GM19455 (cell line): ENCODE measurements around the gene TSPAN6.

Source experiments
- ATAC-seq: cut with Tn5 transposase; IDR thresholded peaks from one replicate; pipeline ENCODE4 v1.9.1; 2021; ENCODE audit not compliant: unreplicated experiment

TSPAN6 gene

DNA sequence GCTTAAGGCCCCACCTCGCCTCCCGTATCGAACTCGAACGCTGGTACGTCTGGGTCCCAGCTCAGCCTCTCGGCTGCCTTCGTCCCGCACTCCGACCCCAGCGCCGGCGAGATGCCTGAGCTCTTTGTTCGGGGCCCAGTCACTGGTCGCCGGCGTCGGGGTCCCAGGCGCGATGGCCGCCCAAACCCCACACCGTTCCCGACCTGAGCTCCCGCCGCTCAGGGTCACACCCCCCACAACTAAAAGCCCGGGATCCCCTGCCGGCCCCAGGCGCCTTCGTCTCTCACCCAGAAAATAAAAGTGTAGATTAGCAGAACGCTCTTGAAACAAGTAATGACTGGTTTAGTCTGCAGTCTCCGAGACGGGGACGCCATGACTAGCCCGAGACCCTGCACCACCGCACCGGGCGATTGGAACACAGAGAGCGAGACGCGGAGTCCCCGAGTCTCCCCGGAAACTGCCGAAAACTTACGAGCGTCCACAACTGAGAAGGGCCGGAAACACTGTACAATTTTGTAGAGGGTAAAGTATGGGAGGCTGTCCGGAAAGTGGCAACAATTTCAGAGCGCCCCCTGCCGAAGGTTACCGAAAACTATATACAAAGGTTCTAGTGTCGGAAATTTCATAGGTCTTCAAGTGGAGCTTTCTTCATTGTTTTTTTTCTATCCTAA lies at the start of gene TSPAN6:
TSPAN6 (minus strand) TSS at position 486 of the 671 bp plus-strand sequence; CDS start at position 374, 112 bp downstream.
- ATAC-seq = peak; percentile 75

- ATAC-seq = no peak
Measured at GRCh38 chrX:100685997-100686305, 49.3 kb upstream of the TSPAN6 start.

DNA sequence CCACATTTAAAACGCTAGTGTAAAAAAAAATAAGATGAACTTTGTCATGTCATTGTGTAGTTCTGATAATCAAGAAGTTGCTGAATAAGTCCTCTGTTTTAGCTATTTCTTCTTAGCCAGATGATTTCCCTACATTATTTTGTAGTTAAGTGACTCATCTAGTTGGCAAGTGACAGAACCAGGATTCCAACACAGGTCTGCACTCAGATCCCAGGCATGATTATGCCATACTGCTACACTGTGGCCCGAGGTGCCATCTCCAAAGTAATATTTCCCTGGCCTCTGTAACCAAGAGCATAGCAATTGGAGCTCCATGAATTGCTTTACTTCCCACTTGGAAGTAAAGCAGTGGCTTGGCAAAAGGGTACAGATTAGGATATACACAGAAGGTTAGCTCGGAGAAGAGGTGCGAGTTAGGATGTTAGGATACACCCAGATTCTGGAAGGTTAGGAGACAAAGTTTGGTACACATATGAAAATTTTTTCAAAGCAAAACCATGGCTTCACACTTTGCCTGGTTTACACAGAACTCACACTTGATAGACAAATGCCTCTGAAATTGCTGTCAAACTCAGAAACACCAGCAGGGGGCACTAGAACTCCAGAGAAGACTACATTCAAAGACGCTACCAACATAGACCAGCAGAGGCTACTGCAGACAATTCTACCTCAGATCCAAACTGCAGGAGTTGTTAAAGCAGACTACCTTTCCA lies 48.8 kb upstream of the TSPAN6 start:
- ATAC-seq = peak; percentile 74

- no peak for ATAC-seq
Measured at GRCh38 chrX:100682939-100683338, 46.3 kb upstream of the TSPAN6 start.

DNA sequence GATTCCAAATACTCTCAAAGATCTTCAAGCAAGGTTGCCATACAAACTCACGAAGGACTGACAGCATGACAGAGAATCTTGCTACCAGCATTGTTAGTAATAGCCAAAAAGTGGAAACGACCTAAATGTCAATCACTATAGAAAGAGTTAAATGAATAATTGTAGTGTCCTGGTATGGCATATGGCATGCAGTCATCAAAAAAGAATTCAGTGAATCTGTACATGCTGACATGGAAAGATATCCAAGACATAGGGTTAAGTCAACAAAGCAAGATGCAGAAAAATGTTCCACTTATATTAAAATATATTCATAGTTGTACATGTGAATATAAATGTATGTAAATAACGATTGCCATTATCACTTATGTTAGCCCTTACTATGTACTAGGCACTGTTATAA lies 45.0 kb upstream of the TSPAN6 start:
- ATAC-seq = no peak

DNA sequence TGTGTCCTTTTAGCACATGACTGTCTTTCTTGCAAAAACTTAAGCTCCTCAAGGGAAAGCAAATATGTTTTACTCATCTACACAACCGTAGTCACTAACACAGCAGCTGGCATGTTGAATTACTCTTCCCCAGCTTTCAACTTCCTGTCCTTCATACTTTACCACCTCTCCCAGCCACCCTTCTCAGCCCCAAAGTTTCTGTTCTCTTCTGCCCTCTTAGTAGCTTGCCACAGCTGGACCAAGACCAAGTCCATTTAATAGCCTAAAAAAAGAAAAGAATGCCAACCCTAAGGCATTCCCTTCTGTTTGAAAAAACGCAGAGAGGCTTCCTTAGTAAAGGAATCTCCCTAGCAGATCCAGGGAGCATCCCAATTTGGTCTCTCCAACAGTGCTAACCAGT lies 44.1 kb upstream of the TSPAN6 start:
- ATAC-seq = no peak

- ATAC-seq = no peak
Measured at GRCh38 chrX:100677611-100678181, 41.1 kb upstream of the TSPAN6 start.

GRCh38 chrX:100674705-100675104 lies 38.1 kb upstream of the TSPAN6 start:
- no peak for ATAC-seq

- ATAC-seq = no peak
Measured at GRCh38 chrX:100673397-100673953, 36.9 kb upstream of the TSPAN6 start.

- ATAC-seq = no peak
Measured at GRCh38 chrX:100672966-100673365, 36.4 kb upstream of the TSPAN6 start.

DNA sequence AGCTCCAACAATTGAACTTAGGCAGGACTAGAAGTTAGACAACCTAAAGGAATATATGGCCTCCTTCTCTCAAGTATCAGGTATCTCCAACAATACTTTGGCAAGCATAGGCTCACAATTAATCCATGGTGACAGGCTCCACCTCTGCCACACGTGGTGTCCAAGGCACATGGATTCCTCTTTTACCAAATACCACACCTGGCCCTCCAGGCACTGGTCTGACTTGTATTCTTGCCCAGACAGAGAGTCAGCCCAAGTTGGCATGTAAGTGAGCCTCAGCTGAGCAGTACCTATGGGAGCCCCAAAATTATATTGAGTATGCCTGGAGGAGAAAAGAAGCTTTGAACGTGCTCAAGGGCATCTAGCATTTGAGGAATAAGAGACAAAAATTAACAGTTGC lies 27.0 kb upstream of the TSPAN6 start:
- no peak for ATAC-seq

GRCh38 chrX:100662796-100663195 lies 26.2 kb upstream of the TSPAN6 start:
- no peak for ATAC-seq

DNA sequence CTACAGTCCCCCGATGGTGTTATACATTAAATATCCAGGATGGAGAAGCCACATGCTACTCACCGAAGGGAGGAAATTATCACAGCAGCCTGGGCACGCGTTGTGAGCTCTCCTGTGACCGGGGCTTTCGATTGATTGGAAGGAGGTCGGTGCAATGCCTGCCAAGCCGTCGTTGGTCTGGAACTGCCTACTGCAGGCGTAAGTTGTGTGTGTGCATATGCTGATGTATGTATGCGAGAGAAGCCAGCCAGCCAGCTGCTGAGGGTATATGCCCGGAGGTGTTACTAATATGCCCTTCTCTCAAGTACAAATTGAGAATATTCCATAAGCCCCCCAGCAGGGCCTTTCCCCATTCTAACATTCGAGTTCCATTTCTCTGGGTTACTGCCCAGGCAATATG lies 25.6 kb upstream of the TSPAN6 start:
- no peak for ATAC-seq

- no peak for ATAC-seq
Measured at GRCh38 chrX:100659431-100660137, 23.0 kb upstream of the TSPAN6 start.

- ATAC-seq = no peak
Measured at GRCh38 chrX:100658941-100659381, 22.4 kb upstream of the TSPAN6 start.

DNA sequence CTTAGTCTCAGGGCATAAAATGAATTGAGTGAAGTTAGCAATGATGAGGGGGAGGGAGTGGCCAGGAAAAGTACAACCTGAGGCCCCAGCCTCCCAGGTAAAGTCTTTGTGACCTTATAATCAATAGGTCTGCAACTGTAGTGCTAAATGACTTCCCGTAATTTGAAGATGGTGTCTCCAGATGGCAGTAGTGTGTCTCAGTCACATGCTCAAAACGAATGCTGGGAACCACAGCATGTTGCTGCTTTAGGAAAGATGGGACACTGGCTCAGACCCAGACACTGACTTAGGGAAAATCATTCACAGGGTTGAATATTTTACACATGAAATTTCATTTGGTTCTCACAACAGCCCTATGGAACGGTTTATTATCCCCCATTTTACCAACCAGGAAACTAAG lies 17.7 kb upstream of the TSPAN6 start:
- ATAC-seq = no peak

DNA sequence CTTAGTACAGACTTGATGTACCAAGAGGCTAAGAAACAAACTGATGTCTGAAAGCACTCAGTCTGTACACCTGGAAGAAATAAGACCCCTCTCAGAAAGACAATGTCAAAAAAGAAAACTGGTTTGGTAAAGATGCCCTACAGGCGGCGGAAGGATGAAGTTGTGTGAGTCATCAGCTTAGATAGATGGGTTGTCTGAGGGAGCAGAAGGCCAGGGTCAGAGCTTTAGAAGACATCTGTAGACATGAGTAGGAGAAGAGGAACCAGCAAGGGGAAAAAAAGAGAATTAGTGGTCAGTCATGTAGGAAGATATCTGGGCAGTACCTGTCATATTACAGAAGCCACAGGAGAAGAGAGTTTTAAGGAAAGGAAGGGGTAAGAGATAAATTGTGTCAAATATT lies 15.7 kb upstream of the TSPAN6 start:
- ATAC-seq = no peak

DNA sequence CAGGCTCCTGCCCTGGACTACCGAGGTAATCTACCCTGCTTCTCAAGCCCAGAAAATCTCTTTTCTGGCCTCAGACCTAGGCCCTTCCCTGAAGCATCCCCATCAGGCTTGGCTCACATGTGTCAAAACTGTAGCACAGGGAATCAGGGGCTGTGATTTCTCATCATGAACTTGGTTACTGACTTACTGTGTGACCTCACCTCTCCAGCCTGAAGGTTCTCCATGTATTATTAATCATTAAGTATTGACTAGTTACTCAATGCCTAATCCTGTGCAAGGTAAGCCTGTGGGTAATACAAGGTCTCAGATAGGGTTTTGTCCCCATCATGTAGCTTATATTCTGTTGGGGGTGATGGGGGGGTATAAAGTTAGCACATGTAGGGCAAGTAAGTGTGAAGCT lies 14.2 kb upstream of the TSPAN6 start:
- no peak for ATAC-seq

GRCh38 chrX:100649550-100650356 lies 13.1 kb upstream of the TSPAN6 start:
- no peak for ATAC-seq
